Astrocyte of the hippocampus (primary cell): ENCODE data around the gene SKP2.

ENCODE experiments used
- DNase-seq: peaks from one replicate; pipeline ENCODE4 v3.0.0; 2011; ENCODE audit warnings: low read depth, low spot score

The SKP2 gene

DNA sequence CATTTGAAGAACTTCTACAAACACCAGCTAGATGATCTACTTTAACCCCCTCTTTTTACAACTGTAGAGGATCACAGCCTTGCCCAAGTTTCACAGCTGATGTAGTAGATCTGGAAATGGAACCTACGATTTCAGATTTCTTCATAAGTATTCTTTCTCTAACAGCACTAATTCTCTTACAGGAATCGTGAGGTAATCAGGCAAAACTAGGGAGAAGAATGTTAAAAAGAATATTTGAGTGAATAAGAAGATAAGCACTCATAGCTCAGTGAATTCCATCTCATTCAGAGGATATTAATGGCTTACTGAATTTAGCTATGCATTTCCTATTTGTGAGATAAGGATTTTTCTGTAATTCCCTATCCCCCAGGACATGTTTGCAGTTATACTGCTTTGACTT lies 47.7 kb downstream of the SKP2 start:
- DNase-seq = no peak

DNA sequence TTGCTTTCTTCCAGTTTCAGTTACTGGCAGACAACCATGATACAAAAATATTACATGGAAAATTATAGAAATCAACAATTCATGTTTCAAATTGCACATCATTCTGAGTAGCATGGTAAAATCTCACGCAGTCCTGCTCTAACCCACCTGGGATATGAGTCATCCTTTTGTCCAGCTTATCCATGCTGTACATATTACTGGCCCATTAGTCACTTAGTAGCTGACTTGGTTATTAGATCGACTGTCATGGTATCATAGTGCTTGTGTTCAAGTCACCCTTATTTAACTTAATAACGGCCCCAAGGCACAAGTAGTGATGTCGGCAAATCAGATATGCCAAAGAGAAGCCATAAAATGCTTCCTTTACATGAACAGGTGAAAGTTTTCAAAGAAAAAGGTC lies 48.6 kb downstream of the SKP2 start:
- peak; percentile 22 for DNase-seq

DNA sequence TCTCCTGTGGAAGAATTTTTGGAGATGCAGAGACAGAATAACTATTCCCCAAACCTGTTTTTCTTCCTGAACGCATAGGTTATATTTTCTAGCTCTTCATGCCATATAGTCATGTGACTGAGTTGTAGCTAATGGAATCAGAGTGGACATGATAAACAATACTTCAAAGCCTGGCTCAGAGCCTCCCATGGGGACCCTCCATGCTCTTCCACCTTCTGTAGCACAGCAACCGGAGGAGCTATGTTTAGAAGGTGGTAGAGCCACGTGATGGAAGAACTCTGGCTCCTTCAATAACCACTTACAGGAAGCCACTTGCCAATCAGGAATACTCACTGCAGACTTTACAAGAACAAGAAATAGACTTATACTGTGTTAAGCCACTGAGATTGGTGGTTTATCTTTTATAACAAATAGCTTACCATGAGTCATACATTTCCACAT lies 50.6 kb downstream of the SKP2 start:
- DNase-seq = peak; percentile 44

DNA sequence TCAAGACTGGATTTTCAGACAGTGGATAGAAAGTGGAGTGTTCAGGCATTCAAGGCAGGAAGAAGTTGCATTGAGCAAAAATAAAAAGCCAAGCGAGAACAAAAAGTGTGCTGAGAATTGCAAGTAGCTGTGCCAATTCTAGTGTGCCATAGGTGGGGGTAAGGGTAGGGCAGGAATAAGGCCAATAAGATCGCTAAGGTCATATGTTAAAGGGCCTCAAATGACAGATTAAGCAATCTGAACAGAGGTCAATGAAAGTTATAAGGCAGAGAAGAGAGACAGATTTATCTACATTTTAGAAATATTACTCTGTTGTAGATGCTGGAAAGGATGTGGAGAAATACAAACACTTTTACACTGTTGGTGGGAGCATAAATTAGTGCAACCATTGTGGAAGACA lies 53.4 kb downstream of the SKP2 start:
- no peak for DNase-seq

DNA sequence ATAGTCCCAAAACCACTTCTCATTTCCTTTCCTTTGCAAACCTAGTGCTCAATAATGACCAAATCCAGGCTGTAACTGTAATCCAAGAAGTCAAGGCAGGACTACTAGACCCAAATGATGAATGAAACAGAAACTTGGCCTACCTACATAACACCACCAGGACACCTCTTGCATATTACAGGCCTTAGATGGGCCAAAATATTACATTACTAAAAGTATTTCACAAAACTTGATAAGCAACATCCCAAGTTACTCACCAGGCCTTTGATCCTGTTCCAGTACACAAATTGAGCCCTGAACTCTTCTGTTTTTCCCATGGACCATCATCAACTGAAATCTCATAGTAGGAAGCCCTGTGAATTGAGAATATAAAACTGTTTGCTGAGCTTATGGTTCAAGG lies 55.0 kb downstream of the SKP2 start:
- DNase-seq = no peak

DNA sequence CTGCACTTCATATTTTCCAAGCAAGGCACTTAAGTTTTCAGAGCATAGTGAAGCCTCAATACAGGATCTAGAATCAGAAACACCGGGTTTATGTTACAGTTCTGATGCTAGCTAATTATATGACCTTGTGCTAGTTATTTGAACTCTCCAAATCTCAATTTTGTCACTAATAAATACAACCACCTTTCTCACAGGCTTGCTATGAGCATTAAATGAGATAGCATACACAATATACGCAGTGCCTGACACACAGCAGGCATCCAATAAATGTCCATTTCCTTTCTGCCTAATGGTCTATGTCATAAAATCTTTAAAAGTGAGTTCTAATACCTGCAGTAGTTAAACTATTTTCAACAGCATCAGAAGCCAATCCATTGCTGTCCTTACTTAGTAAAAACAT lies 56.9 kb downstream of the SKP2 start:
- DNase-seq = no peak

DNA sequence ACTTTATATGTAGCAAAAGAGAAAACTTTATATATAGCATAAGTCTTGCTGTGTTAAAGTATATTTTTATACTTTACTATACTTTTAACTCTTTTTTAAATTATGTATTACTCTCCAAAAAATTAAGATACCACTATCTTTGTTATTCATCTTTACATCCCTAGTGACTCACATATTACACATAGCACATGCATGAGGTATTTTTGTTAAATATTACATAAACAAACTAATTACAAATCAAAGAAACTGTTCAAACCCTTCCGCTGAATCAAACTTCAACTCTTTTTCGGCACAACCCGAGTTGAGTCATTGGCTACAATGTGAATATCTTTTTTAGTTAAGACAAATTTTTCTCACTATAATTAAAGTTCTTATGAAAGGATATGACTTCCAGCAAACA lies 57.8 kb downstream of the SKP2 start:
- DNase-seq = no peak

DNA sequence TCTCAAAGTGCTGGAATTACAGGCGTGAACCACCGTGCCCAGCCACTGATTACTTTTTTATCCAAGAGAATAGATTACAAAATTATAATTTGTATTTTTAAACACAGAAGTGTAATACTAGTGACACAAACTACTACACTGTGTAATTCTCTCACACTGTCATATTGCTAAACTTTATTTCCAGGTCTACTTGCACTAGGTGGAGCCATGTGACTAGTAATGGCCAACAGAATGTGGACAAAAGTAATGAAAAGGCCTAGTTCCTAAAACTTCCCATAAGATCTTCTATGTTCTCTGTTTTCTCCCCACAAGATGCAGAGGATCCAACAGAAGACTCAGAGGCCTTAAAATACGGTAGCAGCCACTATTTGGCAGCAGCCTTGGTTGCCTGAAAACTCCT lies 62.5 kb downstream of the SKP2 start:
- DNase-seq = no peak

DNA sequence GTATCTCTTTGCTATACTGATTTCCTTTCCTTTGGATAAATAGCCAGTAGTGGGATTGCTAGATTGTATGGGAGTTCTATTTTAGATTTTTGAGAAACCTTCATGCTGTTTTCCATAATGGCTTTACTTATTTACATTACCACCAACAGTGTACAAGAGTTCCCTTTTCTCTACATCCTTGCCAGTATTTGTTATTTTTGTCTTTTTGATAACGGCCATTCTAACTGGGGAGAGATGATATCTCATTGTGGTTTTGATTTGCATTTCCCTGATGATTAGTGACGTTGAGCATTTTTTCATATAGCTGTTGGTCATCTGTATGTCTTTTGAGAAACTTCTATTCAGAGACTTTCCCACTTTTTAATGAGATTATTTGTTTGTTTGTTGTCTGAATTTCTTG lies 64.0 kb downstream of the SKP2 start:
- no peak for DNase-seq

DNA sequence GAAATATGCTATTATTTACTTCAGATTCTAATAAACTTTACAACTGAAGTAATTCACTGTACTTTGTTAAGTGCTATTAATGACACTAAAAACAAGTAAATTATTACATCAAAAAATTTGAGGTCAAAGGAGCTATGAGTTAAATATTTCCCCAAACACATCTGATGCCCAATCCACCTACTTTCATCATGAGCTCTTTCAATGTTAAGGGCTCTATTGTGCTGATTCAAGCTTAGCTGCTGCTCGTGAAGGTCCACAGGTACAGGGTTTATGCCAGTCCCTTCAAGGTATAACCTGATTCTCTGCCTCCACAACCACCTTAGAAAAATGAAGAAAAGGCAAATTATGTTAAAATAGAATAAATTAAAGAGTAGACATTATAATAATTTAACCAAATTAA lies 65.7 kb downstream of the SKP2 start:
- DNase-seq = no peak

DNA sequence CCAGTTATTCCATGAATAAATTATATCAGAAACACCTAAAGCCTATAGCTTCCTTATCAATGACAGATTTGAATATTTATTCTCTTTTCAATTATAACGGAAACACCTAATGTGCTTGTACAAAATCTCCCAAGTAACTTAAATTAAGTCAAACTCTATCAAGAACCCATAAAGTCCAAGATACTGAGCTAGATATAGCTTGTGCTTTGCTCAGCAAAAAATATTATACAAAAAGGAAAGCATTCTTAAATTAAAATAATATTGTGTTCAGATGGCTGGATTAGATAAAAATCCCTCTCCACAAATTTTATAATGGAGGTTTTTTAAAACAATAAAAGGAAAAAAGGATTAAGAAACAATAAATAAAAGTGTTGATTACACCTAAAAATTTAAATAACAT lies 66.1 kb downstream of the SKP2 start:
- DNase-seq = no peak

DNA sequence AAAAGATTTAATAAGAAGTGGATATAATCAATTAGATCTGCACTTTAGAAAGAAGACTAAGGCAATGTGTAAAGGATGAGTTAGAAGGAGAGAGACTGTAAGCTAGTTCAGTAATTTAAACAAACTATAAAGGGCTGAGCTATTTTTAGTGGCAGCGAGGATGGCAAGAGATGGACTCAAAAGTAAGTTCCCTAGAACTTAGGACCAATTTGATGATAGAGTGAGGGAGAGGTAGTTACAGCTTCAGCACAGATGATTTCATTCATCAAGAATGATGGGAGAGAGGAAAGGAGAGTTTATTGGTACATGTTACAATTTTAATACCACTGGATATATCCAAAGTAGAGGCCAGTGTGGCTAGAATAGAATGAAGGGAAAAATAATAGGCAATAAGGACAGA lies 70.7 kb downstream of the SKP2 start:
- no peak for DNase-seq

DNA sequence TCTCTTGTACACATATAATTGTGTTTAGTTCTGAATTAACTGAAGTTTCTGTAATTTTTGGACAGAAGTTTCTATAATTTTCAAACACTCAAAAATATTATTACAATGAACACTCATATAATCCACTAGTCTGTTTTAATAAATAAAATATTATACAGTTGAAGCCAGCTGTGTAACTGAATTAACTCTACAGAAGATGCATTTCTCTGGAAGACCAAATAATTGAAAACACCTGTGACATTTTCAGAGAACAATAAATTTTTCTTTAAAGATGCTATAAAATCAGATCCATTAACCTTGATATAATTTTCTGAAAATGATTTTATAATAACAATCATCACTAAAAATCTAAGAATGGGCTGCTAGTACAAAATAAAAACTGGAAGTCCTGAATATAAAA lies 75.1 kb downstream of the SKP2 start:
- DNase-seq = no peak

DNA sequence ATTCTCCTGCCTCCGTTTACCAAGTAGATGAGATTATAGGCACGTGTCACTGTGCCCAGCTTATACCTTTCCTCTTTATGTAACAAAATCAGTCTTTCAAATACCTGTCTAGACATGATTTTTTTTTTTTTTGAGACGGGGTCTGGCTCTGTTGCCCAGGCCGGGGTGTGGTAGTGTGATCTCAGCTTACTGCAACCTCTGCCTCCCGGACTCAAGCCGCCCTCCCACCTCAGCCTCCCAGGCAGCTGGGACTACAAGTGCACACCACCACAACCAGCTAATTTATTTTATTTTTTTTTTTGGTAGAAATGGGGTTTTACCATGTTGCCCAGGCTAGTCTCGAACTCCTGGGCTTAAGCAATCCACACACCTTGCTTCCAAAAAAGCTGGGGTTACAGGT lies 76.6 kb downstream of the SKP2 start:
- DNase-seq = no peak

DNA sequence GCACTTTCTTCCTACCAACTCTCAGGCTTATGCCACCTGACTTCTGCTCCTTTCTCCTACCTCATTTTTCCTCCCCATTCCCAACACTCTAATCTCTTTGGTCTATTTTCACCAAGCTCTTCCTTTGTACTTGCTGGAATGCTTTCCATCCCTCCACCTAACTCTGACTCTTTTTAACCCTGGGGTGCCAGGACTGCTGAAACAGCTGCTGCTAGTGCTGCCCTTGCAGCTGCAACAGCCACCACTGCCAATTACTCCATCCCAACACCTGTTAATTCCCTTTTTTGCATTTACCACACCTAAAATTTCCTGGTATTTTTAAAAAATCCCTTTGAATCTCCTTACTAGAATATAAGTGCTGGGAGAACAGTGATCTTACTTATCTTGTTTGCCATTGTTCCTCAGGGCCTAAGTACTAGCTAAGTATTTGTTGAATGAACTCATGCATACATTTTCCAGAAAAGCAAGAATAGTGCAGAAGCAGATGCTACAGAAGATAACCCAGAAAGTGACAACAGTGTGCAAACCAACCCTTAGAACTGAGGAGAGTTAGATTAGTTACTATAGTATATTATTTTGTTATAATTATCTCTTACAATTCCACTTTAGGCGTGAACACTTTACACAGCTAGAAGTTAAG lies 78.4 kb downstream of the SKP2 start:
- DNase-seq = no peak

DNA sequence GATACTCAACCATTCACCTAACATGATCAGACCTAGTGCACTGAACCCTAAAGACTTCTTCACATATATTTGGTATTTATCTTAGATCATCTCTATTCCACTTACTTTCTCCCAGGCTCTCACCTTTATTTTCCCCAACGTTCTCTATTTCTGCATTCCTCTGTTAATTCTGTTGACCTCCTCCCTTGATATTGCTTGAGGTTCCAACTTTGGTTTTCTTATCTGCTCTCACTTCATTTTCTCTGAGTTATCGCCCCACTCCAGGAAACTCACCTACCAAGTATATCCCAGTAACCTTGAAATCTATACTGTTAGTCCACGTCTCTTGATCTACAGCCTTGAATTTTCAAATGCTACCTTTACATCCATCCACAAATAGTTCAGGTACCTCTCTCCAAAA lies 80.6 kb downstream of the SKP2 start:
- DNase-seq = no peak
